HuH-7 (cell line): Measurements from ENCODE around the gene ITSN2.
"Not testable (repeated sequence)": the region's sequence is repeated elsewhere in the genome, so short reads cannot be mapped to it uniquely, and the experiment has no call there.

Experiments used
- DNase-seq: peaks from one replicate; pipeline ENCODE4 v3.0.0; 2011; ENCODE audit warnings: low spot score

Gene ITSN2

DNA sequence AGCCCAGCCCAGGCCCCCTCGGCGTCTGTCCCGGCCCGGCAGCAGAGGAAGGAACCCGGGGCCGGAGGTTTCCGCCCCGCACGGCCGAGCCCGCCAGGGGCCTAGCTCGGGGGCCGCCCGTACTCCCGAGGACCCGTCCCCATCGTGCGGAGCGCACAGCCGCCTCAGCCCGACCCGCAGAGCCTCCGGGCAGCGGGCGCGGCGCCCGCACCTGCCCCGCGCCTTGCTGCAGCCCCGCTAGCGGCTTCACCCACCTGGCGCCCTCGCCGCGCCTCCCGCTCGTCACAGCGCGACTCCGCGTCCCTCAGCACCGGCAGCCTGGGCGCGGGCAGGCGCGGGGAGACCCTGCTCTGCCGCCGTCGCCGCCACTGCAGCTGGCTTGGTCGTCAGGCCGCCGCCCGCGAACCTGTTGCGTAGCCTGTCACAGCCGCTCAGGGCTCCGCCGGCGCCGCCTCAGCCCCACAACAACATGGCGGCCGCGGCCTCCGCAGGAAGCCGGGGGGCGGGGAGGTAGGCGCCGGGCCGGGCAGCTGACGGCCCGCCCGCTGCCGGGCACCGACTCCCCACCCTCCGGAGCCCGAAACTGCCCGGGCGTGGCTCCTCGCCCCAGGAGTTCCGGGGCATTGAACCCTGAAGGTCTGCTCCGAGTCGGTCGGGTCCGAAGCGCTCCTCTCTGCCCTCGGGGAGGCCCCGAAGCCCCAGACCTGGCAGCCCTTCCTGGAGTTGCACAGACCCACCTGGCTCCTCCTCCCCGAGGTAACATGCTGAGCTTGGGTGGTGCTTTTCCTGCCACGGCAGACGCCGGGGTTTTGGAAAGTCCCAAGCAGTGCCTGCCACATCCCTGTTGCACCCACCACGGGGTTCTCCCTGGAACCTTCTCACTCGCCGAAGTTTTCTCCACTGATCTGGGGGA is at the start of gene ITSN2:
TSS of gene ITSN2 (minus strand) at position 487 of the 913 bp plus-strand sequence. CDS start 32,454 bp downstream, outside the sequence.
- DNase-seq: peak; percentile 71

- no peak for DNase-seq
Measured at GRCh38 chr2:24409171-24409570, 48.8 kb upstream of the ITSN2 start.

DNA sequence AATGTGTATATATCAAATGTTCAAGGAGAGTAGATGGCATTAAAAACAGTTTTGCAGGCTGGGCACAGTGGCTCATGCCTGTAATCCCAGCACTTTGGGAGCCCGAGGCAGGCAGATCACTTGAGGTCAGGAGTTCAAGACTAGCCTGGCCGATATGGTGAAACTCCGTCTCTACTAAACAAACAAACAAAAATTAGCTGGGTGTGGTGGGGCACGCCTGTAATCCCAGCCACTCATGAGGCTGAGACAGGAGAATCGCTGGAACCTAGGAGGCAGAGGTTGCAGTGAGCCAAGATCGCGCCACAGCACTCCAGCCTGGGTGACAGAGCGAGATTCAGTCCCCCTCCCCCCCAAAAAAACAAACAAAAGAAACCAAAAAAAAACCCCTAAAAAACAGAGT is 48.4 kb upstream of the ITSN2 start:
- not testable (repeated sequence) for DNase-seq

DNA sequence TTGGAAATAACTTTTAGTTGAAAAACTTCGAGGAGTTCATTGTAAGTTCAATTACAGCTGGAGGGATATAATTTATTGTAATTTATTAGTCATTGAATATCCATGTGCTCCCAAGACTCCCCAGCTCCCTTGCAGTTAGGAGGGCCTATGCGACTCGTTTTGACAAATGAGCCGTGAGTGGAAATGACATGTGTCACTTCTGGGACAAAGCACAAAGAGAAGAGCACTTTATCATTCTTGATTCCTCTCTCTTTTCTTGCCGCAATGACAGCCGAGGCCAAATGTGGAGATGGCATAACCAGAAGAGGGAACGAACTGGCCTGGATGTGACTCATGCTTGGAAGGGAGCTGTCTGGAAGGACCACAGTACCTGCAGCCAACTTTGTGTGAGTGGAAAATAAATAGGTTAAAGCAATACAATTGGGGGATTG is 44.2 kb upstream of the ITSN2 start:
- DNase-seq: no peak

DNA sequence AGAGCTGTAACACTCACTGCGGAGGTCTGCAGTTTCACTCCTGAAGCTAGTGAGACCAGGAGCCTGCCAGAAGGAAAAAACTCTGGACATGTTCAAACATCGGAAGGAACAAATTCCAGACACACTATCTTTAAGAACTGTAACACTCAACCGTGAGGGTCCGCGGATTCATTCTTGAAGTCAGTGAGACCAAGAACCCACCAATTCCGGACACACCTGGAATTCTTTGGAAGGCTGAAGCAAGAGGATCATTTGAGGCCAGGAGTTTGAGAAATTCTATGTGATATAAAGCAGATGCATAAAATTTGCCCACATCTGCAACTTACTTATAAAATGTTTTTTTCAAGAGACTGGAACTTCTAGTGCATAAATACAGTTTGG is 43.5 kb upstream of the ITSN2 start:
- DNase-seq: no peak

- DNase-seq: no peak
Measured at GRCh38 chr2:24403168-24403831, 43.0 kb upstream of the ITSN2 start.

- no peak for DNase-seq
Measured at GRCh38 chr2:24402242-24403097, 42.1 kb upstream of the ITSN2 start.

DNA sequence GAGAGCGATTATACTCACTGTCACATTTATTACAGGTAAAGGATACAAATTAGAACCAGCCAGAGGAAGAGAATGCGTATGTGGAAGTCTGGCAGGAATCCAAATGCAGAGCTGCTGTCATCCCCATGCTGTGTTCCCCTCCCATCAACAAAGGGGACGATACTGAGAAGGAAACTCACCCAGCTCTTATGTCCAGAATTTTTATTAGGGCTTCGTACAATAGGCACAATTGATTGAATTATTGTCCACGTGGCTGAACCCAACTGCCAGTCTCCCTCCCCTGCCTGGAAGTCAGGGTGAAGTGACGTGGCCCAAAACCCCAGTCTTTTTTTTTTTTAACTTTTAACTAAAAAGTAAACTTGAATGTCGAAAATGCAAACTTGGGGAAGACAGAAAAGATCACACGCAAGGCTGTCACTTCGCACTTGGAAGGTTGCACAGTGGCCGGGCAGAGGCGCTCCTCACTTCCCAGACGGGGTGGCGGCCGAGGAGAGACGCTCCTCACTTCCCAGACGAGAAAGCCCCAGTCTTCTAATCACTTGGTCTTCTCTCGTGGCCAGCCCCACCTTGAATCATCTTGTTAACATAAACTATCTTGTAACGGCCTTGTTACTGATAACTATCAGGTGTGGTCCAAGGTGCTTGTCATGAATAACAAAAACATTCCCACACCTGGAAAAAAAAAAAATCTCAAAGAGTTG is 40.0 kb upstream of the ITSN2 start:
- DNase-seq: no peak

- no peak for DNase-seq
Measured at GRCh38 chr2:24399434-24400206, 39.3 kb upstream of the ITSN2 start.

DNA sequence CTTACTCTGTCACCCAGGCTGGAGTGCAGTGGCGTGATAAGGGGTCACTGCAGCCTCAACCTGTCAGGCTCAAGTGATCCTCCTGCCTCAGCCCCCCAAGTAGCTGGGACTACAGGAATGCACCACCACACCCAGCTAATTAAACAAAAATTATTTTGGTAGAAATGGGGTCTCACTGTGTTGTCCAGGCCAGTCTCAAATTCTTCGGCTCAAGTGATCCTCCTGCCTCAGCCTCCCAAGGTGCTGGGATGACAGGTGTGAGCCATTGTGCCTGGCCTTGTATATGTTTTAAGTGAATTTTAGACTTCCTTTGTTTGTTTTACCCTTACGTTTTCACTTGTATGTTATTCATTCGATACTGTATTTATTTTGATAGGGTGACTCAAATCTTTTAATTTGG is 34.7 kb upstream of the ITSN2 start:
- DNase-seq: no peak

GRCh38 chr2:24392542-24393059 is 32.3 kb upstream of the ITSN2 start:
- no peak for DNase-seq

DNA sequence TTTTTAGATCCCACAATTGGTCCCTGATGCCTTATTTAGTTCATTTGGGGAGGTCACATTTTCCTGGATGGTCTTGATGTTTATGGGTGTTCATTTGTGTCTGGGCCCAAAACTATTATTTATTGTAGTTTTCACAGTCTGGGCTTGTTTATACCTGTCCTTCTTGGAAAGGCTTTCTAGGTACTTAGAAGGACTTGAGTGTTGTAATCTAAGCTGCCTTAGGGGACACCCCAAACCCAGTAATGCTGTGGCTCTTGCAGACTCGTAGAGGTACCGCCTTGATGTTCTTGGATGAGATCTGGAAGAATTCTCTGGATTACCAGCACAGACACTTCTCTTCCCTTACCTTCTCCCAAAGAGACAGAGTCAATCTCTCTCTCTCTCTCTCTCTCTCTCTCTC is 25.0 kb upstream of the ITSN2 start:
- DNase-seq: no peak

GRCh38 chr2:24382363-24383073 is 22.2 kb upstream of the ITSN2 start:
- peak; percentile 60 for DNase-seq

GRCh38 chr2:24380820-24381219 is 20.5 kb upstream of the ITSN2 start:
- DNase-seq: no peak

GRCh38 chr2:24375349-24376087 is 15.2 kb upstream of the ITSN2 start:
- DNase-seq: no peak

DNA sequence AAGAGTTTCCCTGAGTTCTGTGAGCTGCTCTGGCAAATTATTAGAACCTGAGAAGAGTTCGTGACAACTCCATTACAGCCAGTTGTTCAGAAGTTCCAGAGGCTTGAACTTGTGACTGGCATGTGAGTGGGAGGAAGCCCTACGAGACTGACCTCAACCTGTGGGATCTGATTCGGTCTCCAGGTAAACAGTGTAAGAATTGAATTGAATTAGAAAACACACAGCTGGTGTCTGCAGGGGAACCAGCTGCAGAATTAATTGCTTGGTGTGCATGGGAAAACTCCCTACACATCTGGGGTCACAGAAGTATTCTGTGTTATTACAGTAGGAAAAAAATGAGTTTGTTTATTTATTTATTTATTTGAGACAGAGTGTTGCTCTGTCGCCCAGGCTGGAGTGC is 14.0 kb upstream of the ITSN2 start:
- DNase-seq: no peak

DNA sequence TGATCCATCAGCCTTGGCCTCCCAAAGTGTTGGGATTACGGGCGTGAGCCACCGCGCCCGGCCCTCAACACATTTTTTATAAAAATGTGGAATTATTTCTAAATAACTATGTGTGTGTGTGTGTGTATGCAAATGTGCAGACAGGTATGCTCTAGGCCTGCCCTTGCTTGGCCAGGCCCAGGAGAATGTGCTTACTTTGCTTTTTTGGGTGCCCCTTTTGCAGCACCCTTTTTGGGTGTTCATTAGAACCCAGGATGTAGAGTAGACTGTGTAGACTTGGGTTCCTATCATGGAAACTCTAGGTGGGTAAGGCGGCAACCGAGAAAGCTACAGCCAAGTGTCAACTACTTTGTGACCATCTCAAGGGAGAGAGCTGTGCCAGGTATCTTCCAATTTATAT is 11.7 kb upstream of the ITSN2 start:
- DNase-seq: no peak

- DNase-seq: no peak
Measured at GRCh38 chr2:24365826-24366225, 5.5 kb upstream of the ITSN2 start.

- no peak for DNase-seq
Measured at GRCh38 chr2:24365051-24365450, 4.7 kb upstream of the ITSN2 start.
